Measurements from ENCODE around the gene AATK. TPM values are rescaled to one million over a fixed set of nuclear protein-coding genes. Genes with fewer than 3 reads are reported as not detected.

AATK gene
- total RNA-seq, 1 experiment from 2014 or later = 0.46 TPM

GRCh38 chr17:81076141-81076679 is 89.8 kb downstream of the AATK start:
- H3F3A ChIP-seq (ENCODE audit: insufficient read depth, low read depth) = no peaks in the 10 kb centered on the region
- H3K9me3 ChIP-seq (ENCODE audit: insufficient read depth, low read depth) = no peaks in the 10 kb centered on the region
- H3K36me3 ChIP-seq (ENCODE audit: low read depth) = no peaks in the 10 kb centered on the region
- POLR2A ChIA-PET (ENCODE audit: unreplicated experiment) = interaction anchor here (0.7 kb wide), 1 partner anchor 43 kb away, joined by 3 read pairs; no protein-coding TSS in a partner anchor
- no peaks in the 10 kb centered on the region for H3K9me2 ChIP-seq (ENCODE audit: insufficient read depth)
- H3K27ac ChIP-seq = no peak overlapping the region
- no peak overlapping the region for H3K4me3 ChIP-seq
- H4K20me1 ChIP-seq (ENCODE audit: insufficient read depth) = no peaks in the 10 kb centered on the region
- H2AFZ ChIP-seq = no peak overlapping the region
- CTCF ChIA-PET = no interaction called here
- no peak overlapping the region for H3K4me2 ChIP-seq
- H3K27me3 ChIP-seq (ENCODE audit: insufficient read depth, low read depth) = no peaks in the 10 kb centered on the region
- no peaks in the 10 kb centered on the region for H3K79me2 ChIP-seq (ENCODE audit: low read depth)
- intact Hi-C loops (cut with micrococcal nuclease; ENCODE audit: unreplicated experiment) = no loop called here
- no peaks in the 10 kb centered on the region for H3K4me1 ChIP-seq (replicated peaks; ENCODE audit: insufficient read depth)
- DNase-seq = no peak
- BruUV-seq (replicated peaks) = no TSS peak
- TF ChIP-seq EZH2 (IDR thresholded peaks at IDR 0.05; ENCODE audit: low read depth) = no peak
- no peak for TF ChIP-seq CTCF (conservative IDR thresholded peaks at IDR 0.05)

GRCh38 chr17:81075307-81075706 is 90.7 kb downstream of the AATK start:
- BruUV-seq (replicated peaks) = no TSS peak
- H2AFZ ChIP-seq = no peak overlapping the region
- CTCF ChIA-PET = no interaction called here
- no peaks in the 10 kb centered on the region for H3K9me2 ChIP-seq (ENCODE audit: insufficient read depth)
- no peaks in the 10 kb centered on the region for H3K4me1 ChIP-seq (replicated peaks; ENCODE audit: insufficient read depth)
- POLR2A ChIA-PET (ENCODE audit: unreplicated experiment) = no interaction called here
- H3K4me2 ChIP-seq = no peak overlapping the region
- H3K9me3 ChIP-seq (ENCODE audit: insufficient read depth, low read depth) = no peaks in the 10 kb centered on the region
- DNase-seq = no peak
- no peaks in the 10 kb centered on the region for H4K20me1 ChIP-seq (ENCODE audit: insufficient read depth)
- no peaks in the 10 kb centered on the region for H3K27me3 ChIP-seq (ENCODE audit: insufficient read depth, low read depth)
- no peak overlapping the region for H3K27ac ChIP-seq
- H3K79me2 ChIP-seq (ENCODE audit: low read depth) = no peaks in the 10 kb centered on the region
- no peak overlapping the region for H3K4me3 ChIP-seq
- no peaks in the 10 kb centered on the region for H3F3A ChIP-seq (ENCODE audit: insufficient read depth, low read depth)
- no peak for TF ChIP-seq EZH2 (IDR thresholded peaks at IDR 0.05; ENCODE audit: low read depth)
- TF ChIP-seq CTCF (conservative IDR thresholded peaks at IDR 0.05) = no peak
- intact Hi-C loops (cut with micrococcal nuclease; ENCODE audit: unreplicated experiment) = no loop called here
- no peaks in the 10 kb centered on the region for H3K36me3 ChIP-seq (ENCODE audit: low read depth)

- Histone ChIP-seq H3K4me3 (no peak overlapping the region), H3K4me1 (replicated peaks; ENCODE audit: insufficient read depth) (no peaks in the 10 kb centered on the region), H3K36me3 (ENCODE audit: low read depth) (no peaks in the 10 kb centered on the region), H3K9me3 (ENCODE audit: insufficient read depth, low read depth) (no peaks in the 10 kb centered on the region), H3K9me2 (ENCODE audit: insufficient read depth) (no peaks in the 10 kb centered on the region), H3K27ac (no peak overlapping the region), H3K79me2 (ENCODE audit: low read depth) (no peaks in the 10 kb centered on the region), H2AFZ (no peak overlapping the region), H4K20me1 (ENCODE audit: insufficient read depth) (no peaks in the 10 kb centered on the region), H3K27me3 (ENCODE audit: insufficient read depth, low read depth) (no peaks in the 10 kb centered on the region), H3F3A (ENCODE audit: insufficient read depth, low read depth) (no peaks in the 10 kb centered on the region), H3K4me2 (no peak overlapping the region)
- no TSS peak for BruUV-seq (replicated peaks)
- no peak for TF ChIP-seq EZH2 (IDR thresholded peaks at IDR 0.05; ENCODE audit: low read depth)
- intact Hi-C loops (cut with micrococcal nuclease; ENCODE audit: unreplicated experiment) = no loop called here
- CTCF ChIA-PET = no interaction called here
- no peak for DNase-seq
- POLR2A ChIA-PET (ENCODE audit: unreplicated experiment) = no interaction called here
Observed at GRCh38 chr17:81074875-81075274, 91.1 kb downstream of the AATK start.
